Activated CD4-positive, alpha-beta T cell treated with anti-CD3 and anti-CD28 coated beads, Interleukin-2, amount 50 U/mL, for 16 hours (primary cell): ENCODE data around the gene COL13A1.

Source experiments
- DNase-seq: peaks from one replicate; pipeline ENCODE4 v3.0.0-alpha.2; 2020

The COL13A1 gene

DNA sequence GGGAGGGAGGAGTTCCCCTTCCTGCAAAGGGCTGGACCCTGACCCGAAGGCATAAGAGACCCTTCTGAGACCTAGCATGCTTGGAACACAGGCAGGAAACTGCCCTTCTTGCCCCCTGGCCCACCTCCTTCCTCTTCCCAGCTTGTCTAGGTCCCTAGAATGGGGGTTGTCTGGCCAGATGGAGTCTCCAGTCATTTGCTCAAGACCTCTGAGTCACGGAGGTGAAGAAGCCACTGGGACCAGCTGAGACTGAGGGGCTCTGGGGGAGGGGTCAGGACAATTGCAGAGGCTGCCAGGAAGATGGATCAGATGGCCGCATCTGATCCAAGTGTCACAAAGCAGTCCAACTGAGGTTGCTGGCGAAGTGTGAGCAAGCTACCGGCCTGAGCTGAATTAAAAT is 46.2 kb downstream of the COL13A1 start:
- no peak for DNase-seq

DNA sequence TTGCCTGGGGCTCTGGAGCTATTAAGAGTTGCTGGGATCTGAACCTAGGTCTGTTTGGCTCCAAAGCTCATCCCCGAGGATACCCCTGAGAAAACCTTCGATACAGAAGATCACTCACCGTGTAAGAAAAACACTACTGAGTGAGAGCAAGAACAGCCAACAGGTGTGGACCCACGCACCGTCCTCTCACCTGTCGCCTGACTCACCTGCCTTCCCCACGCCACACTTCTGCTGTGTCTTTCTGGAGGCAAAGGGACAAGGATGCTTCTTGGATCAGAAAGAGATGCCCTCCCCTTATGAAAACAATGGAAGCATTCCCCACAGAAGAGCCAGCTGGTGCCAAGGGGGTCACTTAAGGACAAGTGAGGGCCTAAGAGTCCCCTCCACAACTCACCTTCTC is 46.7 kb downstream of the COL13A1 start:
- no peak for DNase-seq

DNA sequence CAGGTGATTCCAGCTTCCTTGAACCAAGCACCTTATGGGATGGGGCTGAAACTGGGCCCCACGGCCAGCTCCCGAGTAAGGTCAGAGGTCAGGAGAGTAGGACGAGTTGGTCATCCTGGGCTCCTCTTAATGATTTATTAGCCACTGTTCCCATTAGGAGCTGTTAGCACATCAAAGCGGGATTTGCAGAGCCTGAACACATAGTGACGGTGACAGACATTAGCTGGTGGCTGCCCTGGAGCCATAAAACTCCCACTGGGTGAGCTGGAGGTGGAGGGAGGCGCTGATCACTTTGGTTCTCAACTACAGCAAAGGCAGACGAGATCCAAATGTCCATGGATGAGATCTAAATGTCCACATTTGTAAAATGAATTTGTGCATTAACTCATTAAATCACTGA is 48.1 kb downstream of the COL13A1 start:
- DNase-seq = no peak

DNA sequence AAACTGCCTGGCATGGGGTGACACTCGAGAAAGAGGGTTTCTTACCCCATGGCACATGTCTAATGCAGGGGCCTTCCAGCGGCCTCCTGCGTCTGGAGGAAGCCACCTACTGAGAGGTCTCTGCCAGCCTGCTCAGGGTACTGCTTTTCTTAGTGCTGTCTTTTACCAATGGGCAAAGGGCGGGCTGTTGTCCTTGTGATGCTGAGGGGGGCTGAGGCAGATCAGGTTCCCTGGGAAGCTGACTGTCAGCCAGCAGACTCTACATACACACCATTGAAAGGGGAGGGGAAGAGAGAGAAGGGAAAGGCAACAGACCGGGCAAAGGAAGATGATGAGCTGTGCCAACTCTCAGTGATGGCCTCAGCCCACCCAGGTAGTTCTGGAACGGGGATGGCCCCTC is 48.7 kb downstream of the COL13A1 start:
- no peak for DNase-seq

DNA sequence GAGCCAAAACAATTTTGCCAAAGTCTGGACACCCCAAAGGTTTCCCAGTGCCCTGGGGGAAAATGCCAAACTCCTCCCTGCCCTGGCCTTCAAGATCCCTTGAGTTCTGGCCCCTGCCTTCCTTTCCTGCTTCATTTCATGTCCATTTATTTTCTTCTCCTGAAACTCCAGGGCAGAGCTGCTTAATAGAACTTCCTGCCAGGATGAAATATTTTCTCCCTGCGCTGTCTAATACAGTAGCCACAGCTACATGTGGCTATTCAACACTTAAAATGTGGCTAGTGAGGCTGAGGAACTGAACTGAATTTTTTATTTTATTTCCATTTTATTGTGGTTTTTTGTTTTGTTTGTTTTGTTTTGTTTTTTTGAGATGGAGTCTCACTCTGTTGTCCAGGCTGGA is 49.6 kb downstream of the COL13A1 start:
- no peak for DNase-seq

DNA sequence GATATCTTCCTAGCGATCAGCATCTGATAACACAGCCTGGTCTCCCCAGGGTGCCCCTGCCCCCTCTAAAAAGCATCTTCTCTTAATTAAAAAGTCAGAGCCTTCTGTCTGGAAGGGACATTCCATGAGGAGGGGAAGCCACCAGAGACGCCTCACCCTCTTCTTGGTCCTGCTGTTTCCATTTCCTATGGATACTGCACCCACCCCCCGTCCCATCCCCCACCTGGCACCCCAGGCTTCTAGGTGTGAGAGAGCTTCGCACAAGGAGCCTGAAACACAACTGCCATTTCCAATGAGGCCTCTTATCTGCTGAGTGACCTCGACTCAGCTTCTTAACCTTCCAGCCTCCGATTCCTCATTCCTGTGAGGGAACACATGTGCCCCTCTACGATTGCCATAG is 51.4 kb downstream of the COL13A1 start:
- no peak for DNase-seq

DNA sequence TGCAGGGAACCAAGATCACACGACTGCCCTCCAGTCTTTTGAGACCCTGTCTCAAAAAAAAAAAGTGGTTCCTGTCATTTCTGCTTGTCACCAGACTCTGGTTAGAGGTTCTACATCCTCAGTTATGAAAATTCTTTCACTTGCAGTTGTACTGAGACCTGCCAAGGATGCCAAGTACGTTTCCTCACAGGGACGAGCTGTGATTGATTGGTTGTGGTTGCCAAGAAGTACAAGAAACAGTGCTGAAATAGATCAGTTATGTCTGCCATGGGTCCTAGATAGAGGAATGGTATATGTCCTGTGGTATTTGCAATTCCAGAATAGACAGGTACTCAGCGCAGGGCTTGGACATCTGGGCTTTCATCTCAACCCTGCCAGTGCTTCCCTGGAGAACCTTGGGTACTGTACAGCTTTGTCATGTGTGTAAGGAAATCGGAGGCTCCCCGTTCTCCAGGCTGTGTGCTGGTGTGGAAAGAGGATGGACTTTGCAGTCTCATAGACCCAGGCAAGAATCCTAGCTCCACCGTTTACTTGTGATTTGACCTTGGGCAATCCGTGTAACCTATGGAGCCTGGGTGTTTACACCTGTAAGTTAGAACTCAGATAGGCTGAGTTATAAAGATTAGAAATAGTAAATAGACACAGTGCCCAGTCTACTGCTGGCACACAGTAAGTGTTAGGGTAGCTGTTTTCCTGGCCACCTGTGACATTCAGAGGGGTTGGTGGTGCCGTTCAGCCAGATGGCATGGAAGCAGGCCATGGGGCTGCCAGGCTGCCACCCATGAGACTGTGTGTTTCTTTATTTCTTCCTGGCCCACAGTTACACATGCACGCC is 53.0 kb downstream of the COL13A1 start:
- DNase-seq = no peak

DNA sequence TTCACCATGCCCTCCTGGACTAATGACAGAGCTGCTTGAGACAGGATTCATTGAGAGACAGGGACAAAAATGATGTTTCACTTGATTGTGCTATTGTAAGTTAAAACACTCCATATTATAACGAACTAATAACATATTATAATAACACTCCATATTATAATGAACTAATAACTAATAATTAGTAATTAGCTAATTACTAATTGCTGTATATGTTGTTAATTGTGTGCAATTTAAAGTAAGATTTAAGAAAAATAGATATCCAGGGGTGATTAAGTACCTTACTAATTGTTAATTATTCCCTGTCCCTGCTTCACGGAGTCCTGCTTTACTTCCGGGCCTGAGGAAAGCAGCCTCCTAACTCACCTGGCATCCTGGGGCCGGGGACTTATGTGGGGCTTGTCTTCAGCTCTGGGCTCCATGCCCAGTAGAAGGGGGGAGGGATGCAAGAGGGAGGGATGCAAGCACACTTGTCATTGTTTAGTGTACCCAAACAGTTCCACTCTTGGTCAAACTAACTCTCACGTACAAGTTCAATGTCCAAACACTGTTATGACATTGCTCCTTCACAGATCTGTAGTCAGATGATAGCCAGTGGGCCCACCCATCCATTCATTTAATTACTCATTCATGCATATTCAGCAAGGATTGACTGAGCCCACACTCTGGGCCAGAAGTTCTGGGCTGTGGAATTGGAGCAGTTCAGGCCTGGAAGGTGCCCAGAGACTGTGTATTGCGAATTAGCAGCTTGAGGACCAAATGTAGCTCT is 53.8 kb downstream of the COL13A1 start:
- DNase-seq = no peak

DNA sequence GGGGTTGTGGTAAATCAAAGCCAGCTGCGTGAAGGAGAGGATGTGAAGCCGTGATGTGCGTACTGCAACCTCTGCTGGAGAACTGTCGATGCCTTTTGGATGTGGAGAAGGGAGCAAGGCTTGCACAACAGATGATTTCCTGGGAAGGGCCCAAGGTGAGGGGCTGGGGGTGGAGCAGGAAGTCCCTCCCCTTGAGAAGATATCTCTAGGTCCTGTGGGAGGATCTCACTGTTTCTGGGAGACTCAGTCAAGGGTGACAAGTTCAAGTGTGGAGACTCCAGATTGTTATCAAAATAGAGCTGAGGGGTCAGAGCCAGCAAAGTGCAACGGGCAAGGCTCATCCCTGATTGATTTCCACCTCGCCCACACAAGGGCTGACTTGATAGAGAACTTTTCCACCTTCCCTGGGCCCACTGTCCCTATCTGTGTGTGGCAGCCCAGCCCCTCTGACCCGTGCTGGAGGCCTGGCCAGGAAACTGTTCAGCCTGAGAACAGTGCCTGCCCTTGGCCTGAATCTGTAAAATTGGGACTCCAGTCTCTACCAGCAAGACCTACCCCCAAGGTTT is 55.0 kb downstream of the COL13A1 start:
- no peak for DNase-seq

DNA sequence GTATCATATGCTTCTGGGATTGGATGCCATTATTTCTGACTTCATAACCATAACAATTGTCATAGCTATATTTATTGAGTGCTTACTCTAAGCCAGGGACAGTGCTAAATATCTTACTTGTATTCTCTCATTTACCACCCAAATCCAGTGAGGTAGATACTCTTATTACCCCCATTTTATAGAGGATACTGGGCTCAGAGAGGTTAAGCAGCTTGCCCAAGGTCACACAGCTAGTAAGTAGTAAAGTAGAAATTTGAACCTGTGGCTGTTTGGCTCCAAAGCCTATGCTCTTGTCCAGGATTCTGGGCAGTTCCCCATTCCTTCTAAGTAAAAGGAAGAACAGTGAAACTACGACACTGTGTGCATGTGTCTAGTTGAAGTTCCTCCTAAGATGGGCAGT is 56.5 kb downstream of the COL13A1 start:
- no peak for DNase-seq

DNA sequence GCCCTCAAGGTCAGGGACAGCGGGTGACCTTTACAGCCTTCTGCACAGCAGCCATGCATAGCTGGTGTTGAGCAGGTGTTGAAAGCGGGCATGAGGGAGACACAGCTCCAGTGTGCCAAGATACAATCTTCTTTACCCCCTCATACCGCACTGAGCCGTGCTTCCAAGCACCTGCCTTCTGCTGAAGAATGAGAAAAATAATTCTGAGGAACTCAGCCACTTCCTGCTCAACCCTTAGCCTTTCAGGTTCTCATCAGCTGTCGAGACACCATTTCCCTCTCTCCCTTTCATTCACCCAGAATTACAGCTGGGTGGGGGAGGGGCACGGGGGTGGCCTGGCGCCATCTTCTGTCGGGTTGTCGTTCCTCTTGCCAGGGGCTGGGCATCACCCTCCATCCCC is 58.6 kb downstream of the COL13A1 start:
- no peak for DNase-seq

DNA sequence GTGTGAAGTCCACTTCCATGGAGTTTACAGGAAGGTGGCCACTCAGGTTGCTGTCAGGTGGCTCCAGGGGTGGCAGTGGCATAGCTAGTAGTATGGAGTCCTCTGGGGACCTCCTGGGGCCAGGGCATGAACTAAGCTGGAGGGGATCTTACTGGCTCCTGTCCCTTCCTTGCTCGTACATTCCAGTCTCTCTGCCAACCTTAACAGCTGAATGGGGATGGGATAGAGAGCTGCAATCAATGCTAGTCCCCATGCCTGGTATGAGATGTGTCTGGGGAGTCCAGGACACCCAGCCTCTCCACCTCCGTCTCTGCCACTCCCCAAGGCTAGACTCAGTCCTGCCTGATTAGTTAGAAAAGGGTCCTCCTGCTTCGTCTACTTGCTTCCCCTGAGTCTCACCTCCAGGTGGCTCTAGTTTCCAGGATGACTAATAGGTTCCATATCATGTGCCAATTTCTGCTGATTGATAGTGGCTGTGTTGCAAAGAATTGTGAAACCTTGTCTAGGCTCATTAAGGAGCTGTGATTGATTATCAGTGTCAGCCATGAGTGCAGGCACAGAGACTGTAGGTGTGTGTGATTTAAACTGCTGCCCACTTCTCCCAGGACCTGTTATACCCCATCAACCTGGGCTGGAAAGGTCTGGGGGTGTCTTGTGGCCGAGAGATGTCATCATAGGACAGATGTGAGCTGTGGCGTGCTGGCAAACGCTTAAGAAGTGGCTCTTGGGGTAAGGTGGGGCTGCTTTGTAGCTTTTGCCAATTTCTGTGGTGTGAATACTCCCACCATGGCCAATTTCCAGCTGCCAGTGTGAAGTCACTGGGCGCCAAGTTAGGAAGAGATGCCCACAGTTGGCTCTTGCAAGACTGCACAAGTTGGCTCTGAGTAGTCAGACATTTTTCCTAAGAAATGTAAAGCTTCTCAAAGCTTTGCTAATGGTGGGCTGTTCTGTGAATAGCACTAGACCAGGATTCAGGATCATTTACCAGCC is 59.8 kb downstream of the COL13A1 start:
- peak; percentile 55 for DNase-seq

DNA sequence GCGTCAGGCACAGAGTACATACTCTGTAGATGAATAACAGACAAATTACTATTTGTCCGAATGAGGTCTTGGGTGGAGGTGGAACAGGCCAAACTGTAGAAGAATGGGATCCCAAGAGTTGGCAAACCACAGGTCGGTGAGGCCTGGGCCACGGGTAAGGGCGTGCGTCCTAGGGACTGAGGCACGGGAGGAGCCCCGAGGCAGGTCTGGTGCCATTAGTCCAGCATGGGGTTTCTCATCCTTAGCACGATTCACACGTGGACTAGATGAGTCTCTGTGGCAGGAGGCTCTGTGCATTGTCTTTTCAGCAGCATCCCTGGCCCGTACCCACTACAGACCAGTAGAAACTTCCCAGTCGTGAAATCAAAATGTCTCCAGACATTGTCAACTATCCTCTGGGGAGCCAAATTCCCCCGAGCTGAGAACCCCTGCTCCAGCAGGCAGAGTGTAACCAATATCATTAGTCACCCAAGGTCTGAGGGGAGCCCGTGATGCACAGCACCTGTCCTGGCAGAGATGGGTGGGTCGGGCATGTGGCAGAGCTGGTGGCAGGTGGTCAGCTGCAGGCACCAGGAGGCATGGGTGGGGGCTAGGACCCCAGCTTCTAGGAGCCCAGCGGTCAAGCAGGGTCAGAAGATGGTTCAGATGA is 61.3 kb downstream of the COL13A1 start:
- no peak for DNase-seq

DNA sequence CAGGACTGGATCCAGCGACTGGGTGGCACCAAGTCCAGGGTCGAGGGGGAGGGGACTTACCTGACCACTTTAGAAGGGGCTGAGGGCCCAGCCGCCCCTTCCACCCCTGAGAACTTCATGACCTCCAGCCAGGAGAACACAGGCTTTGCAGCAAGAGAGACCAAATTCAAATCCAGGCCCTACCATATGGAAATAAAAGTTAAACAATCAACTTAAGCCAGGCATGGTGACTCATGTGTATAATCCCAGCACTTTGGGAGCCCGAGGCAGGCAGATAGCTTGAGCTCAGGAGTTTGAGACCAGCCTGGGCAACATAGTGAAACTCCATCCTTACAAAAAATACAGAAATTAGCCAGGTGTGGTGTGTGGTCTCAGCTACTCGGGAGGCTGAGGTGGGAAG is 61.9 kb downstream of the COL13A1 start:
- no peak for DNase-seq

DNA sequence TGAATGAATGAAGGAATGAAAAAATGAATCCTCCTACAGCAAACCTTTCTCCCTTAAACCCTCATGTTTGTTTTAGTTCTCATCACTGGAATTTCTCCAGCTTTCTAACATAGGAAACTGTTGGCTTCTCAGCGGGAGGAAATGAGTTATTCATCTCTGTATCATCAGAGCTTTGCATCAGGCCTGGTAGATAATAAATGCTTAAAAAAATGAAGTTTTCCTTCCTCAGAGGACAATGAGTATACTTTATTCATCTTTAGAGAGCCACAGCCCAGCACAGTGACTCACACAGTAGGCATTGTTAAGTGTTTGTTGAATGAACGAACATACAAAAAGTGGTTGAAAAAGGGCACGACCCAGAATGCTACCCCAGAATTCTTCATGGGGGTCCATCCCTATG is 62.6 kb downstream of the COL13A1 start:
- DNase-seq = no peak

DNA sequence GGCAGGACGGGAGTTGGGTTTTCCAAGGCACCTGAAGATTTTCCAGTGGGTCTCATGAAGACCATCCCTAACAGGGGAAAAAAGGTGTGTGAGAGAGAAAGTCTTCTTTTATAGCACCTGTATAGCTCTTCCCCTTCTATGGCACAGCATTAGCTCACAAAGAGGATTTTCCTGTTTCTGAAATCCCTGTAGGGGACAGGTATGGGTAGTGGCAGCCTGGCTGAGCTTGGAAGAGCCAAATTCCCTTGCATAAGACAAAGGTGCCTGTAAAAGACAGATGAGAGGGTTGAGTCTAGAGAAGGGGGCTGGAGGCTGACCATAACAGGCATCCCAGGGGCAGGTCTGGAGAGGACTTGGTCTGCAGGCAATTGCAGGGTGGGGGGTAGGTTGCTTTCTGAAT is 63.7 kb downstream of the COL13A1 start:
- no peak for DNase-seq

DNA sequence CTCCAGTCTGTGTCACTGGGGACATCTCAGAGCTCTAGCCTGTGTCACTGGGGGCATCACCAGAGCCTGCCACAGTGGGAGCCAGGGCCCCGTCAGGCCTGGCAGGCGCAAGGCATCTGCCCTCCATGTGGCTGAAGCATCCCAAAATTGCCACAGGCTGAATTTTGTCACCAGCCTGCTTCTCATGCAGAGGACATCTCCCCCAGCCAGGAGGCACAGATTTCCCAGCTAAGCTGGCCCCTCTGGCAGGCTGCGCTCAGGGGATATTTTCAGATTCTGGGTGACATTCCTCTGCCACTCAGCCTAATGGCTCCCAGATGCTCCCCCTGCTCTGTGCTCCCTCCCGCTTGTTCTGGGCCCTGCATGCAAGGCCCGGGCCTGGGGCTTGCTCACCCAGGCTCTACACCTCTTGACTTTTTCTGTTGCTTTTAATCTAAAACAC is 64.6 kb downstream of the COL13A1 start:
- no peak for DNase-seq

DNA sequence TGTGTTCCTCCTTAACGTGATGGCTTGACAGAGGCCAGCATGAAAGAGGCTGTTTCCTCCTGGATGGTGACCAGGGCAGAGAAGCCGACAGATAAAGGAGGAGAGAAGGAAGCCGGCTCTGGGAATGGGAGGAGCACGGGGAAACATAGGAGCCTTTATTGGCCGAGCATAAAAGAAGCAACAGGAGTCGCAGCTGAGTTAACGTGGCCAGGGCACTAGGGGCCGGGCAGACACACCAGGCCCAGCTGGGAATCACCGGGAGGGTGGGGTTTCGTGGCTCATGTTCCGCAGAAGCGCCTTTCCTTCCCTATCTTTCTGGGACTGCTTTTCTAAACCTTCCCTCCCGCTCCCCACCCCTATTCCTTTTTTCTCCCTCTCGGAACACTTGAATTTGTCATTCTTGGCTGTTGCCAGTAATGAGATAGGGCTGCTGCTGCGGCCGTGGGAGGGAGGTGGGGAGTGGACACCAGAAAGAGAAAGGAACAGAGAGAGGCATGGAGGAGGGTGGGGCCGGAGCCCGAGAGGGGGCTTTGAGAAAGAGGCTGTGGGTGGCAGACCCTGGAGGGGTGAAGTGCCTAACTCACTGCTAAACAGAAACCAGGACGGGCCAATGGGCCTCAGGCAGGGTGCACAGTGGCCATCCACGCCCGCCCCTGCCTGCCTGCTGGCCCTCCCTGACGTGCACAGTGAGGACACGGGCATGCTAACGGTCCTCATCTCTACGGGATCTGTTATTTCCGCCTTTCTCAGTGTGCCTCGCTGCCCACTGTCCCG is 65.2 kb downstream of the COL13A1 start:
- DNase-seq = no peak

DNA sequence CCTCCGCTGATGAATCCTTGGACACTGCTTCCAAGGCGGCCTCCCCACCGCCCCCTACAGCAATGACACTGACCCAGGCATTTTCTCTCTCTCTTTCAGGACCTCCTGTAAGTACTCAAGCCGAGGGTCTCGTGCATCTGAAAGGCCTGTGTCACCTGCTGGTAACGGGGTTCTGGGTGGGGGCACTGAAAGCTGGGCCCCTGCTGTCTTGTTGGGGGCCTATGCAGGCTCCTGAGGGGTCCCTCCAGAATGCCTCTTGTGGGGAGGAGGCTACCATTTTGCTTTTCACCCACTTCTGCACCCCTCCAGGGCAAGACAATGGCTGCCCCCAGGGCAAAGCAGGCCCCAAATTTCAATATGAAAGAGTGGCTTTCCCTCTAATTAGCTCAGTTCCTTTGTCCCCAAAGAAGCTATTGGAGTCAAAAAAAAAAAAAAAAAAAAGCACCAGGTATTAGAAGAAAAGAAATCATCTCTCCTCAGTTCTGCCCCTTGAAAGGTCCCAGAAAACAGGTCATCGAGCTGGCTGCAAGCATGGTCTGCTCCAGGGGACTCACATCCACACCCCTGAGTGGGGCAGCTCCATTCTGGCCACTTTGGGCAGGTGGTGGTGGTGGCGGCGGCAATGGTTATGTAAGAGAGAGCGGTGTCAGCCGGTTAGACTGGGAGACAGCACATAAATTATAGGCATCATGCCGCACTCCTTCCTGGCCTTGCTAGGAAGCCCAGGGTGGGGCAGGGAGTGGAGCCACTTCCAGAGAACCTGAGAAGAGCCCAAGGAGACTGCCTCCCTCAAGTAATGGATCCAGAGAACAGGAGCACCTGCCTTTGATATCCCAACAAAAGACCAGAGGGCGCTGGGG is 66.2 kb downstream of the COL13A1 start:
- no peak for DNase-seq

DNA sequence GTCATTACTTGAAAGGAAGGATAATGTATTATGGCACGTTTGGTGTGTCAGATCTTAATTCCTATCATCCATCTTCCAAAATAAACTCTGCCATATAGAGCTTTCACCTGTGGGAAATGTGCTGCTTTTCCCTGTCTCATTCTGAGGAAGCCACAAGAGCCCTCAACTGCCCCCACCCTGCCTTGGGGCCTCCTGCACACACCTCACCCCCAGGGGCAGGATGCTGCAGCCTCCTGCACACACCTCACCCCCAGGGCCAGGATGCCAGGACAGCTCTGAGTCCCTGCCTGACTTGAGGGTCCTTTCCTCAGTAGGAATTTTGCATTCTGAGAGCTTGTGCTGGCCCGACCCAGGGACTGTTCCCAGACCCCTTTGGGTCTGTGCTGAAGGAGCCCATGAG is 67.1 kb downstream of the COL13A1 start:
- DNase-seq = no peak
